ENCODE measurements around the gene PDGFC.
"Not testable (repeated sequence)": the region's sequence is repeated elsewhere in the genome, so short reads cannot be mapped to it uniquely, and the experiment has no call there.

PDGFC gene

DNA sequence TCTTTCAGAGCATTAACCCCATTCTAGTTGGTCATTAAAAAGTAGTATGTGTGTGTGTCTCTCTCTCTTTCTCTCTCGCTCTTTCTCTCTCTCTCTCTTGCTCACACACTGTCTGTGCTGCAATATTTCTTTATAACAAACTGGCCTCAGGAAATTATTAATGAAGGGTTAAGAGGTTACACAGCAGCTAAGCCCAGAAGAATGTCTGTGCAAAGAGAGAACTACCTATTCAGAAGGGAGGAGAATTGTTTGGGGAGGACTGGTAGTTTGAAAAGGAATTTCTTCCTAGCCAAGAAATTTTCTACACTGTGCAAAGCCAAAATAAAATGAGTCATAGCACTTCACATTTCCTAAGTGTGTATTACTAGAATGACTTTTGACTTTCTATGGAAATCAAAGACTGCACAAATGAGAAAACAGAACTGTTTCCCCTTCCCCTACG lies 22.2 kb downstream of the PDGFC start:
- DNase-seq, result no peak

DNA sequence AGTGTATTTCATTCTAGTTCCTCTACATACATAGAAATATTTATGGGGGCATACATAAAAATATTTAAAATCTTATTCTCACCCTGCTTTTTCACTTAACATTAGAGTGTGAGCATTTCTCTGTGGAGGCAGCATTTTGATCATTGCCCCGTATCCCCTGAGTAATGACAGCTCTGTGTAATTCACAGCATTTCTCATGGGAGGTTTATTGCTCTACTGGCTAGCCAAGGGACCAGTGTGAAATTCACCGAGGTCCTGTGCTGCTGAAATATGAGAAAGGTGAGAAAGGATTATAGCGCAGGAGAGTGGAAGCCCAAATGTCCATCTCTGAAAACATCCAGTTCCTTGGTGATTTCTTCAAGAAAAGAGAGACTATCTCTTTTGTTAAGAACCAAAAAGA lies 22.9 kb downstream of the PDGFC start:
- DNase-seq, result no peak

- DNase-seq, result no peak
Measured at GRCh38 chr4:156948133-156948532, 23.5 kb downstream of the PDGFC start.

DNA sequence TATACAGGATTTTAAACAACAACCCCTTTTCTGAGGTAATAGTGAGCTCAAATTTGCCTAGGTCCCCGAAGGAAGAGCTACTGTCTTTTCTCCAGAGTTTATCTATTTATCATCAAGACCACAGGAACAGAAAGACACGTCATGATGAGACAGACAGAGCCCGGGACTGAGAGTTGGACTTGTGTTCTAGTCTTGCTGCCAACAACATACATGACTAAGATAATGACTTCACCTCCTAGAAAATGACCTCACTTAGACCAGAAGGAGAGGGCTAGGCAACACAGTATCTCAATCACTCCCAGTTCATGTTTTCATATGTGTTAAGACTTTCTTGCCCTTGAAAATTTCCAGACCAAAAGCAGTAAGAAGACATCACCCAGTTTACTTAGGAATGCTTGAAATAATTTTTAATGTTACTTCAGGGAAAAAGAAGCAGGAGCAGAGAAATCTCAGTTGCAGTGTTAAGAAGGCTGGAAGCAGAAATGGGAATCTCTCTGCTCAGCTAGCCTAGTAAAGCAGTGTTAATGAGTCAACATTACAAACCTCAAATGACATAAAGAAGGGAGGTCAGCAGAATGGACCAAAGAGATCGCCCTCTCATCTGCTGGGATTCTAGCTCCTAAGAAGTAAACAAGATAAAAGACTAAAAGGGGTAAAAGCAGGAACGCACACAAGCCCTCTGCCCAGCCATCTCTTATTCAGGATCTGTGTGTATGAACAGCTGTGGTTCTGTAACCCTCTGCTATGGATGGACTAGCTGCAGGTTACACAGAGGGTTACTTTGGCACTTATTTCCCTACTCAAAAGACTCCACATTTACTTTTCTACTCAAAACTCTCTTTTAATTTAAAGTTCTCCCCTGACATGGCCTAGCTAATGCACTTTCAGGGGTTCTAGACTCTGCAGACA lies 24.8 kb downstream of the PDGFC start:
- DNase-seq, result no peak

- no peak for DNase-seq
Measured at GRCh38 chr4:156945532-156945931, 26.1 kb downstream of the PDGFC start.

DNA sequence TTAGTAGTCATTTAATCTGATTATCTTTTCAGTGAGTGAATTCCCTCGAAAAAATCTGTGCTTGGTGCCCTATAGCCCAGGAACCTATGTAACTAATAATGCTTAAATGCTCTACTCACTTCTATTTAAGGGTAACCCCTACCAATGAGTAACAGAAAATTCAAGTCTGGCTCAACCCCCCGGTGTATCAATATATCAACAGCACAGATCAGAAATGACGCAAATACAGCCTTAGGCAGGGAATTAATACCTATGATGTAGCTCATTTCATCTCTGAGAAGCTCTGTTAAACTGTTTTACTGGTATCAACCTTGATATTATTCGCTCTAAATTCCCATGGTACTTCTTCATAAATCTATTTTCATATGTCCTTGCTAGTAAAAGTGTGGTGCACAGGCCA lies 28.6 kb downstream of the PDGFC start:
- no peak for DNase-seq

DNA sequence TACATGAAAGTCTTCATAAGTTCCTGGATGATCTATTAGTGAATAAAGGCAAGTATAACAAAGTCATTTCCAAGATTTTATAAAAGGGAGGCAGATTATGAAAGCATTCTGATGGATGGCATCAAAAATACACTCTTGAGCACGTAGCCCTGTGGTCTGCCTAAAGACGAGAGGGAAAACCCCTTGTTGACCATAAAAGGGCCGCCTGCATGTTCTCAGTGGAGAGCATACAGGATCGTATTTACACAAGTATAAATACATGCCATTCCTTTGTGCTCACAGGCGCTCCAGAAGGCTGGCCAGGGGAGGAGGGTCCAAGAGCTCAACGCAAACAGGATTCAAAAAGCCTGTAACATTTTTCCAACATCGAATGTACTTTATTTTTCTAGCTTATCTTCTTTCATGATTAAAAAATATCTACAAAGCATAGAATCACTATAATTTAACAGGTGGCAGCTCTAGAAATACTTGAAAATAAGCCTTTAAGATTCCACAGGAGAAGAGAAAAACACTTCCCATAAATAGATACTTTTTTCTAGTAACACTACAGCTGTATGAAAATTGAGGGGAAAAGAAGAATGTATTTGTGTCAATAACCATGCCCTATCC lies 29.6 kb downstream of the PDGFC start:
- DNase-seq, result no peak

DNA sequence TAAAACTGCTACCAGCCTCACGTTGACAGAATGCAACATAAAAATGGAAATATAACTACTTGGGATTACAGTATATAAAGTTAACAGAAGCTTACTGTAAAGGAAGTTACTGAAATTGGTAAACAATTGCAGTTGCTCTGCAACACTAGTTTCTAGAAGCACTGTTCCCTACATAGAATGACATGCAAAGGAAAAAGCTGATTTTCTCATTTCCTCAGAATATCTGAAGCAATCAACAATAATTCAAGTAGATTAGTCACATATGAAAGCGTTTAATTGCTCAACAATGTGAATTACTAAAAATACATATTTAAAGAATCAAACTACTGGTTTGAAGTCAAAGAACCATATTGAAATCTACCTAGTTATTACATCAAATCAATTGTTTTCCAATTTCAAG lies 31.8 kb downstream of the PDGFC start:
- no peak for DNase-seq

DNA sequence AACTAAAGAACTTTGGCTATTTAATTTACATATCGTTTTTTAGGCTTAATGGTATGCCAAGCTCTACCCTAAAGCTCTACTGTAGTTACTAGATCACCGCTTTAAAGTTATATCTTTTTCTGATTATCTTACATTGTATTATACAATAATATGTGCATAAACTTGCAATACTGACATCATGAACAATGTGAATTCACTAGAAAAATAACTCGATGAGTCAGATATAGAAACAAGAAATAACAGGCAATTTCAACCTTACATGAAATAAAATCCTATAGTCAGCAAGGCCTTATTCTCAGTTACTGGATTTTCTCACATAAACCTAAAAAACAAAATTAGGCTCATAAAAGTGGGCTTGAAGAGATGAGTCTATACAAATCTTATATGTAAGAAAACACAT lies 32.5 kb downstream of the PDGFC start:
- DNase-seq, result no peak

DNA sequence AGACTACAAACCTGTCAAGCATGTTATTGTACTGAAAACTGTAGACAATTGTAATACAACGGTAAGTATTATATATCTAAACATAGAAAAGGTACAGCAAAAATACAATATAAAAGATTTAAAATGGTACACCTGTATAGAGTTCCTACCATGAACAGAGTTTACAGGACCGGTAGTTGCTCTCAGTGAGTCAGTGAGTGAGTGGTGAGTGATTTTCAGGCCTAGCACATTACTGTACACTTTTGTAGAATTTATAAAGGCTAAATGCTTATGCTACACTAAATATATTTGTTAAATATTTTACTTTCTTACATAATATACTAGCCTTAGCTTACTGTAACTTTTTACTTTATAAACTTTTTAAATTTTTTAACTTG lies 37.4 kb downstream of the PDGFC start:
- DNase-seq, result no peak

GRCh38 chr4:156933633-156934258 lies 37.9 kb downstream of the PDGFC start:
- no peak for DNase-seq

DNA sequence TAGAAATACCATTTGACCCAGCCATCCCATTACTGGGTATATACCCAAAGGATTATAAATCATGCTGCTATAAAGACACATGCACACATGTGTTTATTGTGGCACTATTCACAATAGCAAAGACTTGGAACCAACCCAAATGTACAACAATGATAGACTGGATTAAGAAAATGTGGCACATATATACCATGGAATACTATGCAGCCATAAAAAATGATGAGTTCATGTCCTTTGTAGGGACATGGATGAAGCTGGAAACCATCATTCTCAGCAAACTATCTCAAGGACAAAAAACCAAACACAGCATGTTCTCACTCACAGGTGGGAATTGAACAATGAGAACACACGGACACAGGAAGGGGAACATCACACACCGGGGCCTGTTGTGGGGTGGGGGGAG lies 39.2 kb downstream of the PDGFC start:
- DNase-seq, result not testable (repeated sequence)

DNA sequence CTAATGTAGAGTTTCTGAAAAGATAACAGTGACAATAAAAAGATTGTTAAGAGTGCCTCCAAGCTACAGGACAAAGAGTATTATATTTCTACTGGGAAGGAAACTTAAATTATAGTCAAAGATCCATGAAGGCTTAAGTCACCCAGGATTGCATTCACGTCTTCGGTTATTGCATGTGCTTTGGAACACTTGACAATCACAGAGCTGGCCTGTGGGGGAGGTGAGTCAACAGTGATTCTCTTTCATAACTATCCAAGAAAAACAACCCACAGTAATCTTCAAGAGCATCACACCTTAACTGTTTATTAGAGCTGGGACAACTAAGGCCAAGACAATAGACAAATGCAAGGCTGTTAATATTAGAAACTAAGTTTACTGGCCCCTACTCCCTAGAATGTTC lies 40.3 kb downstream of the PDGFC start:
- no peak for DNase-seq

GRCh38 chr4:156929386-156930105 lies 42.1 kb downstream of the PDGFC start:
- DNase-seq, result no peak

- no peak for DNase-seq
Measured at GRCh38 chr4:156924774-156925315, 46.8 kb downstream of the PDGFC start.

- no peak for DNase-seq
Measured at GRCh38 chr4:156923525-156923924, 48.1 kb downstream of the PDGFC start.

DNA sequence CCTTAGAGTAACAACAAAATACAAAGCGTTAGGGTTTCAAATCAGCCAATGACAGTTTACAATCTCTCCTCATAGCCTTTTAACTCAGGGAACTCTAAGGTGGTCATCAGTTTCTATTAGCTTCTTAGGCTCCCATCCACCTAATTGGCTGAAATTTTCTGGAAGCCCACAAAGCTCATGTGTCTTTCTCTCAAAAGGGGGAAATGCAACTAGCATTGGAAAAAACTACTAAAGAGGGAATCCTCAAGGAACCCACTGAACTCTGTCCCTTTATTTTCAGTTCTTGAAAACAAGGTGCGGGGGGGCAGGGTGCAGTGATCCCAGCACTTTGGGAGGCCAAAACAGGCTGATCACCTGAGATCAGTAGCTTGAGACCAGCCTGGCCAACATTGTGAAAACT lies 56.4 kb downstream of the PDGFC start:
- no peak for DNase-seq

- no peak for DNase-seq
Measured at GRCh38 chr4:156913234-156913633, 58.4 kb downstream of the PDGFC start.

- no peak for DNase-seq
Measured at GRCh38 chr4:156909010-156909409, 62.6 kb downstream of the PDGFC start.

DNA sequence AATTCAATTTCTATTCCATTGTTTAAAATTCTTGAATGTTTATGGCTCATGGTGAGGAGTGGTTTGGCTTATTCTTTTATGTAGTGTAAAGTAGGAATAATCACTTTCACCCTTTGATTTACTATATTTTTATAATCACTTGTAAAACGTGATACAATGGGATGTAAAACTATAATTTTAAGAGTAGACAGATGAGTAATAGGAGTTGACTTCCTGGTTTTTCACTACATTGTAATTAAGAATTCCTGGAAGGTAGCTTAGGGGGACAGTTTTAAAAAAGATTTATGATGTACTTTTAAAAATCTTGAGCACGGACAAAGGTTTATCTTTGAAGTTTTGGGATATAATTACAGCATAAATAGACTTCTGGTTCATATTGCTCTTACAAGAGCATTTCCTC lies 65.3 kb downstream of the PDGFC start:
- no peak for DNase-seq

DNA sequence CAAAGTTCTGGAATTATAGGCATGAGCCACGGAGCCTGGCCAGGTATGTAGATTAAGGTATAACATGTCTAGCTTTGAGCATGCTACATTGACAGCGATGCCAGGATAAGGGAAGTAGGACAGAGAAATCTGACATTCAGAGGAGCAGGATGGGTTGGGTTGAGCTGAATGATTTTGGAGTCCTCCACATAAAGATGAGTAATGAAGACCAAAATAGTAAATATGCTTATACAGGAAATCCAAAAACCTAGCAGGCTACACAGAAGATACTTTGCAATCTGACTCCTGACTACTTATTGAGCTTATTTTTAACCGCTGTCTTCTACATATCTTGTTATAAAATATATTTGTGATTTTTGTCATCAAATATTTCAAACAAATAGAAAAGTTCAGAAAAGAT lies 69.7 kb downstream of the PDGFC start:
- DNase-seq, result no peak

GRCh38 chr4:156898373-156899117 lies 73.1 kb downstream of the PDGFC start:
- DNase-seq, result no peak
